K562 (cell line): ENCODE data around the gene TEDDM1. TPM values are rescaled to one million over a fixed set of nuclear protein-coding genes. Genes with fewer than 3 reads are reported as not detected.

Source experiments
- ARID3B ChIP-seq: fragments of 250-450 bp; sonication (Bioruptor Pico); IDR thresholded peaks from 2 replicates; pipeline ENCODE4 v1.4.0; 2020; ENCODE audit warnings: borderline replicate concordance
- CBX2 ChIP-seq: fragments of 200-600 bp; sonication (generic); IDR thresholded peaks from one replicate; pipeline ENCODE4 v1.6.1; 2012; ENCODE audit warnings: mild to moderate bottlenecking, low read length, inconsistent platforms; ENCODE audit not compliant: insufficient read depth, poor library complexity, severe bottlenecking
- E2F3 ChIP-seq: fragments of 250-450 bp; sonication (Bioruptor Pico); IDR thresholded peaks from 2 replicates; pipeline ENCODE4 v1.4.0; 2020; ENCODE audit warnings: mild to moderate bottlenecking
- ETV5 ChIP-seq: sonication (generic); formaldehyde crosslinking; IDR thresholded peaks from 2 replicates; pipeline ENCODE4 v1.4.0; 2020; ENCODE audit warnings: low read depth, mild to moderate bottlenecking, missing genetic modification reagents
- HNRNPL ChIP-seq: fragments of 200-400 bp; formaldehyde crosslinking; IDR thresholded peaks from 2 replicates; pipeline ENCODE4 v1.6.1; 2017; ENCODE audit warnings: low read depth, mild to moderate bottlenecking, low read length
- HNRNPUL1 ChIP-seq: fragments of 200-400 bp; formaldehyde crosslinking; IDR thresholded peaks from 2 replicates; pipeline ENCODE4 v1.6.1; 2017; ENCODE audit warnings: low read length
- MTA1 ChIP-seq: fragments of 450-650 bp; IDR thresholded peaks from 2 replicates; pipeline ENCODE4 v1.6.1; 2017; ENCODE audit warnings: borderline replicate concordance
- NRF1 ChIP-seq, 2 experiments: fragments of 450-650 bp; IDR thresholded peaks in 1 of 2; conservative IDR thresholded peaks in 1 of 2; 2 replicates each; pipeline ENCODE4 v1.6.1; 2014; ENCODE audit warnings: mild to moderate bottlenecking in 2 of 2
- RBM22 ChIP-seq: fragments of 200-400 bp; formaldehyde crosslinking; IDR thresholded peaks from 2 replicates; pipeline ENCODE4 v1.6.1; 2018; ENCODE audit warnings: low read length, low read depth; ENCODE audit not compliant: poor library complexity, severe bottlenecking
- RBM25 ChIP-seq: fragments of 200-400 bp; formaldehyde crosslinking; IDR thresholded peaks from 2 replicates; pipeline ENCODE4 v1.6.1; 2018; ENCODE audit warnings: low read length, low read depth, moderate library complexity; ENCODE audit not compliant: severe bottlenecking
- SMARCA4 ChIP-seq: fragments of 450-650 bp; IDR thresholded peaks from 2 replicates; pipeline ENCODE4 v1.6.1; 2016
- TBL1XR1 ChIP-seq, 2 experiments: IDR thresholded peaks; 2 replicates each; pipeline ENCODE4 v1.6.1; 2012; ENCODE audit warnings: improper control_type of control experiment in 2 of 2, low read length in 2 of 2, mild to moderate bottlenecking in 1 of 2
- TCFL5 ChIP-seq: fragments of 250-450 bp; sonication (Bioruptor Pico); conservative IDR thresholded peaks from 2 replicates; pipeline ENCODE4 v1.6.1; 2021; ENCODE audit warnings: mild to moderate bottlenecking, moderate library complexity, matching md5 sums
- TEAD4 ChIP-seq, 2 experiments: sonication (generic) in 1 of 2; formaldehyde crosslinking in 1 of 2; IDR thresholded peaks; 2 replicates each; pipeline versions ENCODE4 v1.6.1 to v1.8.0; 2012 to 2022; ENCODE audit warnings: borderline replicate concordance in 1 of 2, inconsistent platforms in 1 of 2, low read length in 1 of 2, mild to moderate bottlenecking in 1 of 2, missing genetic modification reagents in 1 of 2
- YBX1 ChIP-seq: fragments of 450-650 bp; IDR thresholded peaks from 2 replicates; pipeline ENCODE4 v1.7.1; 2016; ENCODE audit warnings: mild to moderate bottlenecking
- ZNF165 ChIP-seq: fragments of 250-450 bp; sonication (Bioruptor Pico); IDR thresholded peaks from 2 replicates; pipeline ENCODE4 v1.4.0; 2020; ENCODE audit warnings: borderline replicate concordance
- polyA plus RNA-seq, 8 experiments: library from polyadenylated mRNA; depleted of rRNA in 4 of 8; stranded (reverse) in 5 of 8; unstranded in 3 of 8; fragments of >200 nt; fragmentation: Nextera tagmentation in 2 of 8; fragmentation: Illumina TruSeq in 1 of 8; extraction: Ambion mirVana in 2 of 8; extraction: Trizol in 1 of 8; gene quantifications; 2 replicates each; pipeline versions ENCODE4 v1.2.1 to v1.2.3, GENCODE V29; 2011 to 2014; ENCODE audit warnings: inconsistent platforms in 1 of 8, missing spikeins in 1 of 8
- total RNA-seq, 7 experiments: library from RNA; depleted of rRNA in 6 of 7; stranded (reverse); fragments of >200 nt in 6 of 7; fragmentation: Illumina TruSeq in 2 of 7; extraction: Trizol in 2 of 7; gene quantifications; 2 replicates each; pipeline versions ENCODE4 v1.2.1 to v1.2.3, GENCODE V29; 2011 to 2021; ENCODE audit warnings: low replicate concordance in 1 of 7
- TF ChIP-seq, protein P1 (sequence below): fragments of 250-450 bp; sonication (Bioruptor Pico); IDR thresholded peaks from 2 replicates; pipeline ENCODE4 v1.5.0; 2021; ENCODE audit warnings: mild to moderate bottlenecking, moderate library complexity
- TF ChIP-seq, protein P2 (sequence below): fragments of 250-450 bp; sonication (Bioruptor Pico); IDR thresholded peaks from 2 replicates; pipeline ENCODE4 v1.9.0; 2021; ENCODE audit warnings: mild to moderate bottlenecking, inconsistent platforms
- TF ChIP-seq, protein P3 (sequence below): fragments of 450-650 bp; formaldehyde crosslinking; IDR thresholded peaks from 2 replicates; pipeline ENCODE4 v1.4.0; 2020; ENCODE audit warnings: mild to moderate bottlenecking

Gene TEDDM1
- total and polyA plus RNA-seq, 9 of the 15 experiments (the other 6 are each of a cell fraction or from before 2014, with no cell fraction given): not detected

GRCh38 chr1:182391362-182392049, 9.0 kb downstream of the TEDDM1 start, which contains the start of gene GLUL (continued):
- TF ChIP-seq MTA1 (0 out of 2 replicates have a peak, but pooled peaks have one; percentile 13), ETV5 (peak; percentile 81), CBX2 (no peak), HNRNPUL1 (no peak), ARID3B (CRISPR knock-in tag) (no peak), RBM25 (peak; percentile 99), ZNF165 (CRISPR knock-in tag) (no peak), YBX1 (no peak), HNRNPL (peak; percentile 54; the same call in 1 of the 2 replicates), RBM22 (peak; percentile 99), SMARCA4 (no peak), TBL1XR1 (IDR thresholded peaks at IDR 0.05; ENCODE audit: low read length in 2 of 2) (no peak; a peak in 2 of 4 replicates), TCFL5 (0 out of 2 replicates have a peak, but pooled peaks have one; percentile 38), TEAD4 (IDR thresholded peaks at IDR 0.05; ENCODE audit: low read length) (no peak; the same call in 1 of the 2 replicates), TEAD4 (CRISPR knock-in tag; IDR thresholded peaks at IDR 0.05; ENCODE audit: borderline replicate concordance) (0 out of 2 replicates have a peak, but pooled peaks have one; percentile 30), NRF1 (conservative IDR thresholded peaks at IDR 0.05 in 1 of 2, IDR thresholded peaks at IDR 0.05 in 1 of 2) (peak; percentile 48 to 56; a peak in 3 of 4 replicates), E2F3 (CRISPR knock-in tag) (0 out of 2 replicates have a peak, but pooled peaks have one; percentile 34)
- TF ChIP-seq, protein P1, sequence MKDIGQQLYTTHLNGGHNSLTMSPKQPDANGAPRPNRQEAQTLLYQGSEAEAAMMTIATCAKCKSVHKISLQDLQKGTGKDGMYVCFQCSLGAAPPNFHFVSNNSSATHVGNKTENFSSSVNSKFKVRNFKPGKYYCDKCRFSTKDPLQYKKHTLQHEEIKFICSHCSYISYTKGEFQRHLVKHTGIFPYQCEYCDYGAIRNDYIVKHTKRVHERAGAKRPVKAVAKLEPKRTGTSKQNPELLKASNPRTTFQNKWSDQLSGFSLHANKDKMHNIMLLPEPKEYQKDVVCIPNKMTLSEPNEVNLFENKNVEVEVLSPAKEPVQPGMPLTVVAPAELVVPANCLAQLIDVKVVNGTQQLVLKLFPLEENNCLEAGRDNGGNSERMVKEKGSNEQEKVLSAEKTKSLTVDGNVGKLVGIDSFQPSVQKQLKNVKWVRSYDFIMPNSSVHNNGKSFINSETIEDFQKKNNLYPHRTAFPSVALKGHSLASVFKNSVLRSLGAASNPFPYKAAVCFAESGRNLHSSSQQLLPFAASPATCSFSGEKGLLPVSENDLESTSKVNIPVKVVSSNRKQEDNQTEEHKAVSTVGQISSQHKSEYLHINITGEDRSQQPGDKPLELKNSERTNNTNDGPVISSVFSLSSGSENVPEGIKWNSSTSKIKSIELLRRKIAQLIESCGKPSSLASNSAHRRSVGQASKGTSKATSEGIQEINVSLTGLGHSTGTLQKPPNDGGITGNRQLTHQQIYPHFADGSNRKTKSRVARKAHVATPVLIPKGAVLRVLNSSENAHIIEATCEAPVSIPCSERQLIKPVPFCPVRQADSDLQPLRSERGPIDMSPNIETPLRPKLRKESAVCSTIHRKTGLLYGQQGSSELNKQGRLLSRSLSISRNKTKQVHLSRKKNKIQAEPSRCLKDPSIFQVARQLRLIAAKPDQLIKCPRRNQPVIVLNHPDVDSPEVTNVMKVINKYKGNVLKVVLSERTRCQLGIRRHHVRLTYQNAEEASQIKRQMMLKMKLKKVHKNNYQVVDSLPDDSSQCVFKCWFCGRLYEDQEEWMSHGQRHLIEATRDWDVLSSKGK (CRISPR knock-in tag): no peak
- TF ChIP-seq, protein P2, sequence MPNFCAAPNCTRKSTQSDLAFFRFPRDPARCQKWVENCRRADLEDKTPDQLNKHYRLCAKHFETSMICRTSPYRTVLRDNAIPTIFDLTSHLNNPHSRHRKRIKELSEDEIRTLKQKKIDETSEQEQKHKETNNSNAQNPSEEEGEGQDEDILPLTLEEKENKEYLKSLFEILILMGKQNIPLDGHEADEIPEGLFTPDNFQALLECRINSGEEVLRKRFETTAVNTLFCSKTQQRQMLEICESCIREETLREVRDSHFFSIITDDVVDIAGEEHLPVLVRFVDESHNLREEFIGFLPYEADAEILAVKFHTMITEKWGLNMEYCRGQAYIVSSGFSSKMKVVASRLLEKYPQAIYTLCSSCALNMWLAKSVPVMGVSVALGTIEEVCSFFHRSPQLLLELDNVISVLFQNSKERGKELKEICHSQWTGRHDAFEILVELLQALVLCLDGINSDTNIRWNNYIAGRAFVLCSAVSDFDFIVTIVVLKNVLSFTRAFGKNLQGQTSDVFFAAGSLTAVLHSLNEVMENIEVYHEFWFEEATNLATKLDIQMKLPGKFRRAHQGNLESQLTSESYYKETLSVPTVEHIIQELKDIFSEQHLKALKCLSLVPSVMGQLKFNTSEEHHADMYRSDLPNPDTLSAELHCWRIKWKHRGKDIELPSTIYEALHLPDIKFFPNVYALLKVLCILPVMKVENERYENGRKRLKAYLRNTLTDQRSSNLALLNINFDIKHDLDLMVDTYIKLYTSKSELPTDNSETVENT (CRISPR knock-in tag): peak; percentile 96
- TF ChIP-seq, protein P3, sequence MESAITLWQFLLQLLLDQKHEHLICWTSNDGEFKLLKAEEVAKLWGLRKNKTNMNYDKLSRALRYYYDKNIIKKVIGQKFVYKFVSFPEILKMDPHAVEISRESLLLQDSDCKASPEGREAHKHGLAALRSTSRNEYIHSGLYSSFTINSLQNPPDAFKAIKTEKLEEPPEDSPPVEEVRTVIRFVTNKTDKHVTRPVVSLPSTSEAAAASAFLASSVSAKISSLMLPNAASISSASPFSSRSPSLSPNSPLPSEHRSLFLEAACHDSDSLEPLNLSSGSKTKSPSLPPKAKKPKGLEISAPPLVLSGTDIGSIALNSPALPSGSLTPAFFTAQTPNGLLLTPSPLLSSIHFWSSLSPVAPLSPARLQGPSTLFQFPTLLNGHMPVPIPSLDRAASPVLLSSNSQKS (CRISPR knock-in tag): no peak
